WTC11 (cell line): ENCODE measurements around the gene BROX. TPM values are rescaled to one million over a fixed set of nuclear protein-coding genes. Genes with fewer than 3 reads are reported as not detected.

Experiments
- ATAC-seq: fragments of 200-7000 bp; cut with Tn5 transposase; 2 replicates; pipeline ENCODE4 v1.10.0; 2021; ENCODE audit warnings: mild to moderate bottlenecking, moderate library complexity
- CTCF ChIA-PET: fragments of 300-600 bp; sonication (Branson Sonifier 250); formaldehyde crosslinking; loops from one replicate; lab custom pipeline; 2021; ENCODE audit warnings: antibody characterized with exemption; lab: Charles Lee
- POLR2A ChIA-PET: fragments of 350-600 bp; sonication (Branson Sonifier 250); formaldehyde crosslinking; loops from one replicate; lab custom pipeline; 2021; ENCODE audit warnings: antibody characterized with exemption; lab: Charles Lee
- DNase-seq: peaks from one replicate; pipeline ENCODE4 v3.0.0; 2021; ENCODE audit warnings: low spot score
- H3K27ac Mint-ChIP-seq: 2 replicates; pipeline ENCODE4 v1.8.0; 2021; ENCODE audit warnings: mixed read lengths
- H3K27me3 Mint-ChIP-seq: 2 replicates; pipeline ENCODE4 v1.8.0; 2021; ENCODE audit warnings: low read depth, mild to moderate bottlenecking, moderate library complexity, mixed read lengths
- H3K36me3 Mint-ChIP-seq: 2 replicates; pipeline ENCODE4 v1.8.0; 2021; ENCODE audit warnings: mixed read lengths
- H3K4me1 Mint-ChIP-seq: 2 replicates; pipeline ENCODE4 v1.8.0; 2022; ENCODE audit warnings: mixed read lengths
- H3K4me3 Mint-ChIP-seq: 2 replicates; pipeline ENCODE4 v1.8.0; 2021; ENCODE audit warnings: mild to moderate bottlenecking, moderate library complexity, mixed read lengths
- H3K9me3 Mint-ChIP-seq: 2 replicates; pipeline ENCODE4 v1.8.0; 2021; ENCODE audit warnings: mixed read lengths
- ARID4B ChIP-seq: sonication (generic); formaldehyde crosslinking; IDR thresholded peaks from 2 replicates; pipeline ENCODE4 v1.8.0; 2023; ENCODE audit warnings: missing genetic modification reagents, mild to moderate bottlenecking, borderline replicate concordance
- ATF1 ChIP-seq: sonication (generic); formaldehyde crosslinking; IDR thresholded peaks from 2 replicates; pipeline ENCODE4 v1.8.1; 2023; ENCODE audit warnings: mild to moderate bottlenecking, moderate library complexity, missing genetic modification reagents
- ATF2 ChIP-seq: sonication (generic); formaldehyde crosslinking; IDR thresholded peaks from 2 replicates; pipeline ENCODE4 v1.8.1; 2022; ENCODE audit warnings: low read depth, missing genetic modification reagents, borderline replicate concordance
- ATF3 ChIP-seq: sonication (generic); formaldehyde crosslinking; conservative IDR thresholded peaks from 2 replicates; pipeline ENCODE4 v1.8.1; 2022; ENCODE audit warnings: mild to moderate bottlenecking, missing genetic modification reagents
- ERG ChIP-seq: fragments of 250-450 bp; sonication (Bioruptor Pico); IDR thresholded peaks from 2 replicates; pipeline ENCODE4 v1.8.0; 2021; ENCODE audit warnings: mild to moderate bottlenecking
- FOXJ3 ChIP-seq: sonication (generic); formaldehyde crosslinking; IDR thresholded peaks from 2 replicates; pipeline ENCODE4 v1.9.0; 2021; ENCODE audit warnings: missing genetic modification reagents, mild to moderate bottlenecking, borderline replicate concordance
- FOXK1 ChIP-seq: sonication (generic); formaldehyde crosslinking; IDR thresholded peaks from 2 replicates; pipeline ENCODE4 v1.8.0; 2022; ENCODE audit warnings: mild to moderate bottlenecking, moderate library complexity, missing genetic modification reagents
- FOXP4 ChIP-seq: sonication (generic); formaldehyde crosslinking; IDR thresholded peaks from 2 replicates; pipeline ENCODE4 v1.8.0; 2022; ENCODE audit warnings: mild to moderate bottlenecking, missing genetic modification reagents
- NFATC4 ChIP-seq: fragments of 250-450 bp; sonication (Bioruptor Pico); IDR thresholded peaks from 2 replicates; pipeline ENCODE4 v1.9.0; 2021; ENCODE audit warnings: mild to moderate bottlenecking
- NFE2L1 ChIP-seq: sonication (generic); formaldehyde crosslinking; IDR thresholded peaks from 2 replicates; pipeline ENCODE4 v1.8.1; 2023; ENCODE audit warnings: missing genetic modification reagents
- NFYB ChIP-seq: sonication (generic); formaldehyde crosslinking; conservative IDR thresholded peaks from 2 replicates; pipeline ENCODE4 v1.8.0; 2022; ENCODE audit warnings: low read depth, missing genetic modification reagents
- RELA ChIP-seq: sonication (generic); formaldehyde crosslinking; IDR thresholded peaks from 2 replicates; pipeline ENCODE4 v1.8.1; 2022; ENCODE audit warnings: missing genetic modification reagents, mild to moderate bottlenecking, borderline replicate concordance
- SMAD4 ChIP-seq: sonication (generic); formaldehyde crosslinking; IDR thresholded peaks from 2 replicates; pipeline ENCODE4 v1.8.0; 2022; ENCODE audit warnings: mild to moderate bottlenecking, missing genetic modification reagents
- SOX15 ChIP-seq: fragments of 250-450 bp; sonication (Bioruptor Pico); IDR thresholded peaks from 2 replicates; pipeline ENCODE4 v1.9.0; 2021; ENCODE audit warnings: mild to moderate bottlenecking
- ZNF425 ChIP-seq: fragments of 250-450 bp; sonication (Bioruptor Pico); conservative IDR thresholded peaks from 2 replicates; pipeline ENCODE4 v1.9.0; 2021; ENCODE audit warnings: mild to moderate bottlenecking
- total RNA-seq: library from RNA; stranded (reverse); gene quantifications from 3 replicates; pipeline ENCODE4 v1.2.3, GENCODE V29; 2021

The BROX gene
- total RNA-seq, 1 experiment from 2014 or later = 27.1 TPM

- no peak for TF ChIP-seq ERG (CRISPR knock-in tag)
- TF ChIP-seq FOXP4 (CRISPR knock-in tag) = no peak
- TF ChIP-seq SMAD4 (CRISPR knock-in tag) = no peak
- TF ChIP-seq ATF2 (CRISPR knock-in tag) = no peak
- TF ChIP-seq FOXK1 = no peak
- TF ChIP-seq ARID4B (CRISPR knock-in tag) = no peak
- no peak for TF ChIP-seq RELA (CRISPR knock-in tag)
- TF ChIP-seq NFE2L1 (CRISPR knock-in tag) = no peak
- no peak for TF ChIP-seq SOX15 (CRISPR knock-in tag)
- TF ChIP-seq ATF3 (CRISPR knock-in tag) = no peak
- no peak for TF ChIP-seq ZNF425 (CRISPR knock-in tag)
- no peak for TF ChIP-seq FOXJ3 (CRISPR knock-in tag)
Observed at GRCh38 chr1:222716393-222716792, 4.0 kb downstream of the BROX start (continued).

GRCh38 chr1:222728746-222729145 is 16.4 kb downstream of the BROX start:
- TF ChIP-seq NFATC4 (CRISPR knock-in tag) (no peak), ATF1 (CRISPR knock-in tag) (no peak), NFYB (no peak), ATF2 (CRISPR knock-in tag) (no peak)
- TF ChIP-seq, all 79 proteins: peak for 0
- Mint-ChIP-seq H3K4me3 (no peak overlapping the region), H3K9me3 (no peaks in the 10 kb centered on the region), H3K27me3 (no peaks in the 10 kb centered on the region), H3K27ac (no peak overlapping the region), H3K36me3 (peaks cover 61% of the 10 kb centered on the region), H3K4me1 (no peaks in the 10 kb centered on the region)
- DNase-seq (no peak), ATAC-seq (no peak)
- ChIA-PET POLR2A (no interaction called here), CTCF (no interaction called here)
